Fibroblast of gingiva (primary cell): ENCODE measurements around the gene SS18L1.

Experiments used
- DNase-seq: peaks from one replicate; pipeline ENCODE4 v3.0.0-alpha.2; 2011; ENCODE audit warnings: low read depth

Gene SS18L1

DNA sequence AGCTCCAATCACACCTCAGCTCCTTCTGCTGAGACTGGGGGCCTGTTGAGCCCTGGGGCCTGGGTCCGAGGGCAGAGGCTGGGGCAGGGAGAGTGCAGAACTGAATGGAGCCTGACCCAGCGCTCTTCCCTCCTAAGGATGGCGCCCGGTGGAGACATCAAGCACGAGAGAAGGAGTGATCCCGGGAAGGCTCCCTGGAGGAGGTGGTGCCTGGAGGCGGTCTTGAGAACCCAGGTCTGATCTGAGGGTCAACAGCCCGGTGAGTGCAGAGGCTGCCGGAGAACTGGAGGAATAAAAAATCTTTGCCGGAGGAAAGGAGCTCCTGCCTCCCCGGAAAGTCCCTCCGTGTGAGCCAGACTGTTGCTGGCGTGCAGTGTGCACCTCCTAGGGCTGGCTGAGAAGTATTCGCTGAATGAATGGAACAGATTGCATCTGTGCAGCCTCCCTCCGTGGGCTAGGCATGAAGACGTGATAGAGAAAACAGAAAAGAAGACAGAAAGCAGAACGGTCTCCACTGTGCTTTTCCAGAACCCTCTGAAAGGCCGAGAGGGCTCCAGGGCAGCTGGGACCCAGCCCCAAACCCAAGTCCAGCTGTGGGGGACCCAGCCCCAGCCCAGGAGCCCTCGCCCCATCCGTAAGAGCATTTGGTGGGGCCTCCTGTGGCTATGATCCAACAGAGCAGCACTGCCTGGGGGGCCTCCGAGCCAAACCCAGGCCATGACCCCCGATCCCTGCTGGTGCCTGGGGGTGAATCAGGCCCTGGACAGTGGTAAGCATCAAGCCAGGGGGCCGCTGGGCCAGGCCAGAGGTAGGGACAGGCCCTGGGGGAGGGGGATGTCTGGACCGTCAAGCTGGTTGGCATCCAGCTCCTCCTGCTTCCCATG lies 83.4 kb downstream of the SS18L1 start:
- no peak for DNase-seq

DNA sequence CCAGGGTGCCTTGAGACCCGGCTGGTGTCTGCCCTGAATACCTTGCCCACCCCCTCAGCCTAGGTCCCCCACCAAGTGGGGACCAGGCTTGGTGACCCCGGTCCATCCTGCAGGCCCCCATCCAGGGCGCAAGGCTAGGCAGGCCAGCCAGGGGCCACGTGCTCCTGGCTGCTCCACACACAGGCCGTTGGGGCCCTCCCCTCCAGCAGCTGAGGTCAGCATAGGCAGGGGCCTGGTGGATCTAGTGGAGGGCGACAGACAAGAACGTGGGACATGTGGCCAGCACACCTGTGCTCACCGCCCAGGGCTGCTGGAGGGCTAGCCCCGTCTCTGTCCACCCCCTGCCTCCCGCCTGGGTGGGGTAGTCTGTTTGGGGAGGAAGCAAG lies 84.0 kb downstream of the SS18L1 start:
- no peak for DNase-seq

DNA sequence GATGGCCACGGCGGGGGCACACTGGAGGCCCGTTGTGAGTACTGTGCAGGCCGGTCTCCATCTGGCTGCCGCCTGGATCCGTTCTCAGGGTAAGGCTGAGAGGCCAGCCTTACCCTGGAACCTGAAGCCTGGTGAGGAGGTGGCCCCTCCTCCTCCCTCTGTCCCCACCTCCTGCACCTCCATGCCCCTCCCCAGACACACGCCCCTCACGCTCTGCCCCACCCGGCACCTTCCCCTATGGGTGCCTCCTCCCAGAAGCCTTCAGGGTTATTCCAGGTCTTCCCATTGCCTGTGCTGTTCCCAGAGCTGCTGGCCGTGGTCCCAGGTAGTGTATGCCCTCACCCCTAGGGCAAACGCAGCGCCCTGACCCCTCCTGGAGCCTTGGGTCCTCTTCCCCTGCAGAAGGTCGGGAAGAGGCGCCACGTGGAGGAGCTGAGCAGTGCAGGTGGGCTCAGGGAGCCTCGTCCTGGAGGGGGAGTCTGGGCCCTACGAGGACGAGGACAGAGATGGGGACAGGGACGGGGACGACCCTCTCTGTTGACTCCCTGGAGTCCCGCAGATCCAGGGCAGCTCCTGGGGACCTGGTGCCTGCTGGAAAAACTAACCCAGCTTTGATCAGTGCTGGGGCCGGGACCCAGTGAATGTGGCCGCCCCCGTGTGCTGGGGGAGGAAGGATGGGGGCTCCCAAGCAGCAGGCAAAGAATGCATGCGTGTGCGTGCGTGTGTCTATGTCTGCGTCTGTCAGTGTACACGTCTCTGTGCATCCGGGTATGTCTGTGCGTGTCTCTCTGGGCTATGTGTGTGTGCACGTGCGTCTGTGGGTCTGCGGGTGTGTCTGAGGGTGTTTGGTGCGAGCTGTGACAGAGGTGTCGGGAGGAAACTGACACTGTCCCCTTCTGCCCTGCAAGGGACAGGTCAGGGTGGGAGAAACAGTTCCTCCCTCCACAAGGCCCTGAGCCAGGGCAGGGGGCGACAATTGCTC lies 84.7 kb downstream of the SS18L1 start:
- no peak for DNase-seq

DNA sequence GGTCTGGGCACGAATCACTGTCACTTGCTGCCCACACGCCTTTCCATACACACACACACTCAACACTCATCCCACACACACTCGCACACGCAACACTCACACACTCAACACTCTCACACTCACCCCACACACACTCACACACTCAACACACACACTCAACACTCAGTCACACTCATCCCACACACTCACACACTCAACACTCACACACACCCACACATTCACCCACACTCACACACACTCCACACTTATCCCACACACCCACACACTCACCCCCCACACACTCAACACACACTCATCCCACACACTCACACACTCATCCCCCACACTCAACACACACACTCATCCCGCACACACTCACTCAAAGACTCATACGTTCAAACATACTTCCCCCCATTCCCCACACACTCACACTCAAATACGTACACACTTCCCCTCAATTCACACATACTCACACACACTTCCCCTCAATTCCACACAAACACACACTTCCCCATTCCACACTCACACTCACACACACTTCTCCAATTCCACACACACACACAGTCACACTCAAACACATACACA lies 85.5 kb downstream of the SS18L1 start:
- DNase-seq = no peak

DNA sequence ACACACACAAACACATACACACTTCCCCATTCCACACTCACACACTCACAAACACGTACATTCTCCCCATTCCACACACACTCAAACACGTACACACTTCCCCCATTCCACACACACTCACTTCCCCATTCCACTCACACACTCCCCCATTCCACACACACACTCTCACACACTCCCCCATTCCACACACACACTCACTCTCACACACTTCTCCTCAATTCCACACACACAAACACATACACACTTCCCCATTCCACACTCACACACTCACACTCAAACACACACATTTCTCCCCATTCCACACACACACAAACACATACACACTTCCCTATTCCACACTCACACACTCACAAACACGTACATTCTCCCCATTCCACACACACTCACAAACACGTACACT lies 86.1 kb downstream of the SS18L1 start:
- DNase-seq = no peak

DNA sequence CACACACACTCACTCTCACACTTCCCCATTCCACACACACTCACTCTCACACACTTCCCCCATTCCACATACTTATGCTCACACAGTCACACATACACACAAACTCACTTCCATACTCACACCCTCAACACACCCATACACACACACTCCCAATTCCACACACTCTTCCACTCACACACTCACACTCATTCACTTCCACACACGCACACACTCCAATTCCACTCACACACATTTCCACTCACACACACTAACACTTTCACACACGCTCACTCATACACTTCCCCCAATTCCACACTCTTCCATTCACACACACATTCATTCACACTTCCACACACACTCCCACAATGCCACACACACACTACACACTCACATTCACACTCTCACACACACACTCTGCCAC lies 86.7 kb downstream of the SS18L1 start:
- no peak for DNase-seq

DNA sequence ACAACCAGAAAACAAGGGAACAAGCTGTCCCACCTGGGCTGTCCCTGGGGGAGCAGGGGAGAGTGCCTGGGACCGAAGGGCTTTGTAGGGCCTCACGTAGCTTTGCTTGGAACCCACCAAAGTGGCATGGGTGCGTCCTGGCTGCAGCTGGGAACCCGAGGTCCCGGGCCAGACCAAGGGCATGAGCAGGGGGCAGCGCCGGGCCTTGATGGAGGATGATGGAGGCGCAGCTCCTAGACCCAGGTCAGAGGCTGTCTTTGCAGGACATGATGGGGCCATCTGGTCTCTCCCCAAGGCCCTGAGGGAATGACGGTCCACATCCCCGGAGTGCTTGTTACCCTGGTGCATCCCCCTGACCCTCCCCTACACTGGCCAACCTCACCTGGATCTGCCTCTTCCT lies 87.1 kb downstream of the SS18L1 start:
- DNase-seq = no peak

DNA sequence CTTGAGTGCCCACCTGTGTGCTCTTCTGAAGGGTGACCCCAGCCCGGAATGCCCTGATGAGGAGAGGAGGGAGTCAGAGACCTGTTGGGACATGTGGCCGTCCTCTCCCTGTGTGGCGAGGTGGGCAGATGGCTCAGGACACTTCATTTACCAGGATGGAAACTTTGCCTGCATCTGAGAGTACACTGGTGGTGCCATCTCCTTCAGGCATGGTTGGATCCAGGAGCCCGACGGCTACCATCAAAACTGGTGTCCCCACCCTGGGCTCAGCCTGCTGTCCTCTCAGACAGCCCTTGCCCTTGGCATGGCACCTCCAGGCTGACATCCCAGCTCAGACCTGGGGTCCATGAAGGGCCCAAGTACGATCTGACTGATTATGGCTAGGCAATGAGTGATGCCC lies 87.7 kb downstream of the SS18L1 start:
- no peak for DNase-seq
